ENCODE data around the gene TRDN.
"Not testable (repeated sequence)": the region's sequence is repeated elsewhere in the genome, so short reads cannot be mapped to it uniquely, and the experiment has no call there.

The TRDN gene

DNA sequence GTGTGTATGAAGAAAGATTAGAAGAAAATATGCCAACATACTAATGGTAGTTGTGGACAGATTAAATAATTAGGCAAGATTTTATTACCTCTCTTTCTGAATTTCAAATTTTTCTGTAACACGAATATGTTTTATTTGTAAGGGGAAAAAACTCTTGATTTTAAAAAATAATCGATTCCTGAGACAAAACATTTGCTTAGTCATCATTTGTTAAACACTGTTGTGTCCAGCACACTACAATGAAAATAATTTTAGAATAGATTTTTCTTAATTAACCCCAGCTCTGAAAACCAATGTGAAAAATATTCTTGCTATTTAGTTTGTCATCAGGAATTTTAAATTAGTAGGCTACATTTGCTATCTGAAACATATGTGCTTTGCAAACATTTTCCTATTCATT, 253.0 kb downstream of the TRDN start:
- no peak for DNase-seq

DNA sequence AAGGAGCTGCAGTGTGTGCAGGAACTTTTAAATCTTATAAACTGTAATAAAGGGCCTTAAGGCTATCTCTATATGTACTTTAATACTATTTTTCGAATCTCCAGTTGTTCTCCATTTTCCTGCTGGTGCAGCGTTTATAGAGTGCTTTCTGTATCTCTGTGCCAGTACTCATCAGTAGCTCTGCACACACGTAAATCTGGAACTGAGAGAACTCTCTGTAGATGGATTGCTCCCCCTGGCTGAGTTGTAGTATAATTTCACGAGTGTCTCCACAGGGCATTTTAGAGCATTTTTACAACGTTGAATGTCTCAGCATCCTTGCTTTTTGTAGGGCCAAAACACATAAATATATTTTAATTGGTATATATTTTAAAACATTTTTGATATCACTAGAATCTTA, 256.5 kb downstream of the TRDN start:
- DNase-seq = peak; percentile 62

DNA sequence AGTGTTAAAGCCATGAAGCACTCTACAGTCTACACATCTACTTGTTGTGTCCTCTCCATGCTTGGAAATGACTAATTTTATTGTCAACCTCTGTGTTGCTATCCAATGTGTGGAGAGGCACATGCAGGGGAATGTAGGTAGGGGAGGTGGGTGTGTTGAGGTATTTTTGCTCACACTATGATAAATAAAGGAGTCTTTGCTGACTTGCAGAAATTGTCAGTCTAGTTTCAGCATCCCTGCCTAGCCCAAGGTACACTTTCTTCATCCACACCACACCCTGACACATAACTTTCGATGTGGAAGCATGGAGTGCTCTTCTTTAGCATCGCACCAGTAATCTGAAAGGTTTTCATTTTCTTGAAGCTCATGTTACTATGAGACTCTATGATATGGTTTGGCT, 264.0 kb downstream of the TRDN start:
- no peak for DNase-seq

DNA sequence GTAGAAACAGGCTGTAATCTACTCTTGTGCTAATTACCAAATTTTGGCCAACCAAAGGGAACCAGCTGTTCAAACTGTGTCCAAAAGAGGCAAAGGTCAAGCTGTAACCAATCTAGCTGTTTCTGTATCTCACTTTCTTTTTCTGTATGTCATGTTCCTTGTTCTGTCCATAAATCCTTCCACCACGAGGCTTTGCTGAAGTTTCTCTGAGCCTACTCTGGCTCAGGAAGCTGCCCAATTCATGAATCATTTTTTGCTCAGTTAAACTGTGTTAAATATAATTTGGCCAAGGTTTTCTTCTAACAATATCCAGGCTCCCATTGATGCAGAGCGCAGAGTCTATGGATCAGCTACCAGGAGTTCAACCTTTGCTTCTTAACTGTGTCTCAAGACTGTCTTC, 272.8 kb downstream of the TRDN start:
- no peak for DNase-seq

DNA sequence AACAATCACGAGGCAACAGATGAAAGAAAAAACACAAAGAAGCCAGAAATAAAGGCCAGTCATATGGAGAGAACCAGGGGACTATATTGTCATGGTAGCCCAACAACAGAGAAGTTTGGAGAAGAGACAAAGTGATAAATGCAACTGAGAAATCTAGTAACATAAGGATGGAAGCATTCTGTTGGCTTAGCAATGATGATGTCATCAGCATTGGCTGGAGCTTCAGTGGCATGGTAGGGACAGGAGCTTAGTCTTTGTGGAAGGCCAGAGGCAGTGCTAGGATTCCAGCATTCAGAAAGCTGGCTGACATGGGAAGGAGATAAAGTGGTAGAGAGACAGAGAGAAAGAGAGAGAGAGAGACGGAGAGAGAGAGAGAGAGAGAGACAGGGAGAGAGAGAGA, 276.4 kb downstream of the TRDN start:
- DNase-seq = no peak

DNA sequence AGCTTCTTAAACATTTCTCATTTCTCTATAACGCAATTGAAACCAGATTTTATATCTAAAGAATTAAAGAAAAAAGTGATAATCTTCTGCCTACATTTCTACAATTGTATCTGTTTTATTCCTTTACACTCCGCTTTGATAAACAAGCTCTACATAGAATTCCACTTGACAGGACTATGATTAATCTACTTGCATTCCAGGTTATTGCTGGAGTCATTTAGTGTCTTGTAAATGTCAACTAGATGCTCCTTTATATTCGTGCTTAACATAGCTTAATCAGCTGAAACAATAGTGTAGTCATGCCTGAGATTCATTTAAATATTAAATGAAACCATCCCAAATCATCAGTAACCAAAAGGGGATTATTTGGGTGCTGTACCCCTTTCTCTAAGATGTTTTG, 284.0 kb downstream of the TRDN start:
- DNase-seq = no peak

DNA sequence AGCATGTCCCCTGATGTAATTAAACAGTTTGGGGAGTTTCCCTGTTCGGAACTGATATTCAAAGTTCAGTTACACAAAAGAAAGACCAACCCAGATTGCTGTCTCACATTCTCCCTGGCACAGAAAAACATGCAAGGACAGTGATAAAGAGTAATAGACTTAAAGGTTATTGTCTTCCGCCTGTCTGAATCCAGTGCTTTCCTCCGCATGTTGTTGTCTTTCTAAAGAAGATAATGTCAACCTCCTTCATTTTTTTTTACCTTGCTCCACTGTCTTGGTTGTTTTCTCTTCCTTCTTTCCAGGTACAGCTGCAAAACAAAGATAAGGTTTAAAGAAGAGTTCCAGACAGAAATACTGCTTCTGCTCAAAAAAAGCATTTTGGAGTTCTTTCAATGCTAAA, 284.5 kb downstream of the TRDN start:
- DNase-seq = no peak

DNA sequence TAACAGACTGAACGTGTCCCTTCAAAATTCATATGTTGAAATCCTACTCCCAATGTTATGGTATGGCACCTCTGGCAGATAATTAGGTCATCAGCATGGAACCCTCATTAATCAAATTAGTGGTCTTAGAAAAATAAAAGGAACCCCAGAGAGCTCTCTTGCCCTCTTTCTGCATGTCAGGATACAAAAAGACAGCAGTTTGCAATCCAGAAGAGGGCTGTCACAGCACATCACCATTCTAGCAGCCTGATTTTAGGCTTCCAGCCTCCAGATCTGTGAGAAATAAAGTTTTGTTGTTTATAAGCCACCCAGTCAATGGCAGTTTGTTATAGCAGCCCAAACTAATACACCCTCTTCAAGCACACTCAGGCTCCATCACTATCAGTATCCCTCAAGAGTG, 292.9 kb downstream of the TRDN start:
- no peak for DNase-seq

DNA sequence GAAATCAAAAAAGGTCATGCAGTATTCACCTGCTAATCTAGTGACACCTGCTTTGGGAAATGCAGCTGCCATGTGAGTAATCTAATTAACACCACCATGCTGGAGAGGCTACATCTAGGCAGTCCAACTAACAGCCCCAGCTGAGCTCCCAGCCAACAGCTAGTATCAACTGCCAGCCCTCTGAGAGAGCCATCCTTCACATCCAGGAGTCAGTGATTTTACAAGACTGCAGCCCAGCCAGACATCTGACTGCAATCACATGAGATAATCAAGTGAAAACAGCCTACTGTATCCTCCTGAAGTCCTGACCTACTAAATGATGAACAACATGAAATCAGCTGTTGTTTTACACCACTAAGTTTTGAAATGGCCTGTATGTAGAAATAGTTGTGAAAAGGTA, 298.4 kb downstream of the TRDN start:
- DNase-seq = peak; percentile 41

DNA sequence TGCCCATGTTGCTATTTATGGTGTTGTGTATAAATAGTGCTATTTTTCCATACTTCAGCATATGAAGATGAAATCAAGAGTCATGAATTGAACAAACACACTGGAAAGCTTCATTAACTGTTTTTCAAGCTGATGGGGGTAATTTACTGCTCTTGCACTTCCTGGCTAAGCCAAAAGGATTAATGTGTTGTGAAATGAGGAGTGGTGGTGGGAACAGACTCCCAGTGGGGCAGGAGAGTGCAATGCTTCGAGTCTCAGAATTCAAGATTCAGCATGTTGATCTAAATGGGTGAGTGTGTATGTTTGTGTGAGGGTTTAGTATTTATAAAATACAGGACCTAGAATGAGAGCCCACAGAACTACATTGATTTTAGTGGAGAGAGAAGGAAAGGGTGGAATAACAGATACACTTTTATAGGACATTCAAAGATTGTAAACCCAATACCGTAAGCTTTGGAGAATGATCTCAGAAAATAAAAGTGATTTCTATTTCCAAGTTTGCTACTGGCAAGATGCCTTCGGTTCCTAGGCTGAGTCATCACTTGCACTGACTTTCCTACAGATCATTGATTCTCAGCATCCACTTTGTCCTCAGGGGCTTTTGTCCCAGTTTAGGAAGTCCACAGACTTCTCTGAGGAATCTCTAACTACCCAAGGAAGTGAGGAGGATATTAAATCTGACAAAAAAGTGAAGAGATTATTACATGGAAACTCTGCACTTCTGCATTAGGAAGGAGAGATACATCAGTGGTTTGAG, 303.6 kb downstream of the TRDN start:
- DNase-seq = no peak

DNA sequence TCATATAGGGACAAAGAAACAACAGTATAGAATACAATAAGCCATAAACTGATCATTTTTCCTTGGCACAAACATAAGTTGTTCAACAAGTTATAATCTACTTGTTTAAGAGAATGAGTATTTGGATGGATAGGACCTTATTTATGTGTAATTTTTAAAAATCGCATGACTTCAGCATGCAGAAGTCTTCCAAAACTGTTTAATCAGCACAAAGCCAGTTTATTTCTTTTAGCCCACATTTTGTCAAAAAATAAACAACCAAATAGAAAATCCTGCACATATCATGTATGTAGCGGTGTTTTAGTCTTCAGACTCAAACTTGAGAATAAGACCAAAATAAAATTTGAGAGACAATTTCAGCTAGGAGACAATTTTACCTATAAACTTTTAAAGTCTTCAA, 304.7 kb downstream of the TRDN start:
- no peak for DNase-seq

DNA sequence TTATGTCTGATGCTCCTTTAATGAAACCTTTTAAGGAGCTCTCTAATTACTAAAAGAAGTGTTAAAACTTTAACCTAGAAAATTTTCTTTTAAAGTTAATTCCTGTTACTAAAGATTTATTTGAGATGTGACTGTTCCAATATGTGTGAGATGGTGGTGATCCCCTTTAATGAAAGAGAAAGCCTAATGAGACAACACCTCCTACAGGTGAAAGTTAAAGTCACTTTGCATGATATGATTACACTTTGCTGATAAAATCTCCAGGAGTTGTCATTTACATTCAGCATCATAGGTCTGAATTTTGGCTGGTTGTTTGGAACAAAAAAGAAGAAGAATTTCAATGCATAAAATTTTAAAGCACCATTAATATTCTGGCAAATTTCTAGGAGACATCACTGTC, 307.4 kb downstream of the TRDN start:
- DNase-seq = no peak

DNA sequence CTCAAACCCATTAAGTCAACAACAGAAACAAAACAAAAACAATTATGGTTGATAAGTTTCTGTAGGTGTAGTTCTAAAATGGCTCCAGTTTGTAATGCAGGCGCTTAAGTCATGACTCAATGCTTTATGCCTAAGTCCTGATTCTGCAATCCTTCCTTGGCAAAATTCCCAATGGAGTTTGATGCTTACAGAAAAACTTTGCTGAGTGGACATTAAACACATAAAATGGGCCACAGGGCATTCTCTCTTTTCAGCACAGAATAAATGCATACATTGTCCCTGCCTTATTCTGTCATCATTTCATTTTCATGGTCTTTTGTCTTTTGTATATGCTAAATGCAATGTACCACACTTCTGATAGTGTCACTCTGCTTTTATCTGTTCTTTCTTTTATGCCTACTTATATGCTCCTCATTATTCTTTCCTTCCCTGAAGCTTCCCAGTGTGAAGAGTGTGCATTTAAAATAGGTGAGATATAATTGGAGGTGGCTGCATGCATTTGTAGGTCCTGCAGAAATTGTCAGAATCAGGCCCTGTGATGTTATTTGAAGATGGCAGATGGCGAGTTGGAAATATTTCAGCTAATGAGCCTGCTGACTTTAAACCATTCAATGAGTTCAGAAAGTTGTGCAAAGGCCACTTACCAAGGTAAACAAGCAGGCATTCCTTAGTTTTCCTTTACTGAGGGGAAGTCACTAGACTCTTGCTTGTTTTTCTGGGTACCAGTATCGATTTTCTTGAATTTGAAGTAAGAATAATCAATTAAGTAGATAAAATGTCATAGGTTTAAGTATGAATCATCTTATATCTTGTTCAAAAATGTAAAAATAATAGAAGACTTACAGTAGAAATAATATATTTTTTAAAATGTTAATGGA, 313.1 kb downstream of the TRDN start:
- no peak for DNase-seq

DNA sequence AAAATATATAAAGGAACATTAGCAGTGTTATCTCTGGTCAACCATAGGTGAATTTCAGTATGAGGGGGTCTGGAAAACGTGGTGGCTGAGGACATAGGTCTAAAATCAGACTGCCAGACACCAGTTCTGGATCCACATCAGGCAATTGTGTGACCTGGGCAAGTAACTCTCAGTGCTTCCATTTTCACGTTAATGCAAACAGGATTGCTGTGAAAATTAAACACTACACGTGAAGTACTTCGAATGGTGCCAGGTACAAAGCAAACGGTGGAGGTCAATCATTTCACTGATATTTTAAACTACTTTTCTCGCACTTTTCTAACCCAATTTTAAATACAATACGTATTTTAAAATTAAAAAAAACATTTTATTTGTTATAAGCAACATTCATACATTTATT, 315.7 kb downstream of the TRDN start:
- peak; percentile 3 for DNase-seq

DNA sequence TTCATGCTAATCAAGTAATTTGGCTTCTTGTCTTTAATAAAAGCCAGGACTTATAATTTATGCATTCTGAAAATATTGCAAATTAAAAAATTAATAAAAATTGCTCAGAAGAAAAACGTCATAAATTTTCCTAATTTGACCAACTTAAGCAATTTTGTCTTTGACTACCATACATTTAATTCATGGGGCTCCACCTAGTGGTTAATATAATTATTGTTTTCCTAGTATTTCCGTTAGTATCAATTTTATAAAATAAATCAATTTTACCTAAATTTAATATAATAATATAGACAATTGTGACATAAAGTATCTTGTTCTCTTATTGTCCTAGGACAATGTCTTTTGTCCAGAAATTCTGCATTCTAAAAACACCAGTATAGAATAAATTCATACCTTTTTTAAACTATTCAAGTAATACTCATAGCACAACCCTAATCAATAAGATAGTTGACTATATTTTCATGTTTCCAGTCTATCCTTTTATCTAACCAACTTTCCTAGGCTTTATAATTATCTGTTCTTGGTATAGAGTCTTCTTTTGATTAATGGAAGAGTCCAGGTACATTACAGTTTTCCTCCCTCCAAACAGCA, 319.9 kb downstream of the TRDN start:
- DNase-seq = no peak

DNA sequence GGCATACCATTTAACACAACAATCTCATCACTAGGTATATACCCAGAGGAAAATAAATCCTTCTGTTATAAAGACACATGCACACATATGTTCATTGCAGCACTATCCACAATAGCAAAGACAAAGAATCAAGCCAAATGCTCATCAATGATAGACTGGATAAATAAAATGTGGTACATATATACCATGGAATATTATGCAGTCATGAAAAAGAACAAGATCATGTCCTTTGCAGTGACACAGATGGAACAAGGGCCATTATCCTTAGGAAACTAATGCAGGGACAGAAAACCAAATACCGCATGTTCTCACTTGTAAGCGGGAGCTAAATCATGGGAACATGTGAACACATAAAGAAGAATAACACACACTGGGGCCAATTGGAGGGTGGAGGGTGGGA, 322.3 kb downstream of the TRDN start:
- not testable (repeated sequence) for DNase-seq

DNA sequence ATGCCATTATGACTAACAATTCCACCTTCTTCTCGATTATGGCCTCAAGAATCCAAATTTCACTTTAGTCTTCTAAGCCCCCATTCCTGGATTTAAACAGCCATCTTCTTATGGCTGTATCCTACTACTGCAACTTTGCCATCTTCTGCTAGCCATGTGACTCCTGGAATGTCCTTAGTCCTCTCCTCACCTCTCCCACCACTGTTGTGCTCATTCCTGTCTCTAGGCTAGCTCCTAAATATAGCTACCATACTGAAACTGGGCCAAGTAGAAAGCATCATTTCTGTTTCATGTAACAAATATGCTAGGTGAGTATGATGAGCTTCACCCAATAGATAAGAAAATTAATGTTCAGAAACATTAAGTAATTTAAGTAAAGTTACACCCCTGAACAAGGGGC, 327.6 kb downstream of the TRDN start:
- no peak for DNase-seq

DNA sequence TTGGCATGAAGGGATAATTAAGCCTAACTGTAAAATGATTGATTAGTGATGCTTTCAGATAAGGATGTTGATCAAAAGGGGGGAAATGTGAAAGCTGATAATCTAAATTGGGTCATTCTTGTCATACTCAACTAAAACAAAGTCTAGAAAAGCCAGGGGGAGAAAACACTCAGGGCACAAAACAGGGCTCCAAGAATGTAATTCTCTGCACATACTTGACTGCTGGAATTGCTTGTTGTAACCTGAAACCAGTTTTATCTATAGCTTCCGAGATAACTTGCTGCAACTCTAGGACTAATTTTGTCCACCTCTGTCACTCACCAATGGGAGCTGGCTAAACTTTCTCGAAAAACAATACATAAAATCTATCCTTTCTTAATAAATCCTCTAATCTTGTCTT, 330.4 kb downstream of the TRDN start:
- no peak for DNase-seq

DNA sequence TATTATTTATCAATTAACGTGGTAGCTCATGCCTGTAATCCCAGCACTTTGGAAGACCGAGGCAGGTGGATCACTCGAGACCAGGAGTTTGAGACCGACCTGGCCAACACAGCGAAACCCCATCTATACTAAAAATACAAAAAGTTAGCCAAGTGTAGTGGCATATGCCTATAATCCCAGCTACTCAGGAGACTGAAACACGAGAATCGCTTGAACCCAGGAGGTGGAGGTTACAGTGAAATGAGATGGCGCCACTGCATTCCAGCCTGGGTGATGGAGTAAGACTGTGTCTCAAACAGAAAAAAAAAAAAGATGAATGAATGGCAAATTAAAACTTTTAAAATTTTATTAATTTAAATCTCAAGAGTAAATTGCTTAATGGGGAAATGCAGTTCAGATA, 341.1 kb downstream of the TRDN start:
- no peak for DNase-seq

DNA sequence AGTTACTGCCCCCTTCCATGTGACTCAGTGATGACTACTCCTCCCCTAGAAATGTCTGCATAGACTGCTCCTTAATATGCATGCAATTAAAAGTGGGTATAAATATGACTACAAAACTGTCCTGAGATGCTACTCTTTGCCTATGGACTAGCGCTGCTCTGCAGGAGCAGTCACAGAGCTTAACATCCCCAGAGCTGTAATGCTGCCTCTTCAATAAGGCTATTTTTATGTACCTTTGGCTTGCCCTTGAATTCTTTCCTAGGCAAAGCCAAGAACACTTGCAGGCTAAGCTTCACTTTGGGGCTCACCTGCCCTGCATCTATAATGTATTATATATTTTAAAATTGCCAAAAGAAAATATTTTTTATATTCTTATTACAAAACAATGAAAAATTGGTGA, 341.6 kb downstream of the TRDN start:
- DNase-seq = no peak

DNA sequence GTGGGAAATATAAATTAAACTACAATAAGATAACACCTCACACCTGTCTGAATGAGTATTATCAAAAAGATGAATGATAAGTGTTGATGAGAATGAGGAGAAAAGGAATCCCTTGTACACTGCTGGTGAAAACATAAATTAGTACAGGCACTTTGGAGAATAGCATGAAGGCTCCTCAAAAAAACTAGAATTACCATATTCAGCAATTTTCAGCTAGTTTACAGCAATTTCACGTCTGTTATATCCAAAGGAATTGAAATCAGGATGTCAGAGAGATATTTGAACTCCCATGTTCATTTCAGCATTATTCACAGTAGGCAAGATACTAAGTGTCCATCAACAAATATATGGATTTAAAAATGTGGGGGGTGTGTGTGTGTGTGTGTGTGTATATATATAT, 348.1 kb downstream of the TRDN start:
- DNase-seq = no peak

DNA sequence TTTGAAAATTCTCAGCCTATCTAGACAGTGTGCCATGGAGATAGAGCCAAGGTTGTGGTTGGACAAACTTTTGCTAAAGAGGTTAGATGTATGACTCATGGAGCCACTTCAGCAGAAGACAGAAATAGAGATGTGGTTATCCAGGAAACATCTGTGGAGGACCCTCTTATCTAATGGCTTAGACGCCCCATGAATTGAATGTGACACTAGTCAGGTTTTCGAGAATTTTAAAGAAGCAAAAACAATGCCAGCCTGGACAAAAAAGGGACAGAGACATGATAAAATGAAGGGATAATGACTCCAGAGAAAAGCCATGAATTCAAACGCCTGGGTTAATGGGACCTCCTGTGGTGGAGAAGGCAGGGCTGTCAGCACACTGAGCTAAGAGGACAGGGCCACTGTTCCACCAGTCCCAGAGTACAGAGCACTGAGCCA, 360.2 kb downstream of the TRDN start:
- DNase-seq = no peak

DNA sequence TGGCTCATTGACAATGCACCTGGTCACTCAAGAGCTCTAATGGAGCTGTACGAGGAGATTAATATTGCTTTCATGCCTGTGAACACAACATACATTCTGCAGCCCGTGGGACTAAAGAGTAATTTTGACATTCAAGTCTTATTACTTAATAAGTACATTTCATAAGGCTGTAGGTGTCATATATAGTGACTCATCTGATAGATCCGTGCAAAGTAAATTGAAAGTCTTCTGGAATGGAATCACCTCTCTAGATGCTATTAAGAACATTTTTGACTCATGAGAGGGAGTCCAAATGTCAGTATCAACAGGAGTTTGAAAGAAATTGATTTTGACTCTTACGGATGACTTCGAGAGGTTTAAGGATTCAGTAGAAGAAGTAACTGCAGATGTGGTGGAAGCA, 372.8 kb downstream of the TRDN start:
- DNase-seq = no peak

DNA sequence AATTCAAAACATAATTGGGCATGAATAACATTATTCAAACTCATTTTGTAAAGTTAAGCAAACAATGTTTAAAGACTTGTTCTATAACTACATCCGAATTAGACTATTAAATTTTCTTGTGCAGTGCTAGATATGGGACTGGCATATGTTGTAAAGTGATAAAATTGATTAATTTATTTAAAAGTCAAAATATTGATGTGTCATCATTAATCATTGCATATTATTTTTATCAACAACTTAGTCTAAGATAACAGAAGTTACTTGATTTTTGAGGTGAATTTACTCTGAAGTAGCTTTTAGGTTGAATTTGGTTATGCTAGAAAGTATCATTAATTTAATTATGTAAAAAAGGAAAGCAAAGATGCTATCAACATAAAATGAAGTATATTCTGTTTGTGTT, 396.1 kb downstream of the TRDN start:
- no peak for DNase-seq
